H1 (cell line): ENCODE data around the gene STAT4. TPM values are rescaled to one million over a fixed set of nuclear protein-coding genes. Genes with fewer than 3 reads are reported as not detected.

Experiments
- CTCF ChIA-PET: fragments of 300-600 bp; sonication (Branson Sonifier 250); formaldehyde crosslinking; loops from one replicate; lab custom pipeline; 2021; ENCODE audit not compliant: partially characterized antibody; lab: Charles Lee
- POLR2A ChIA-PET: fragments of 300-600 bp; sonication (Branson Sonifier 250); formaldehyde crosslinking; loops from one replicate; lab custom pipeline; 2021; ENCODE audit warnings: inconsistent platforms; ENCODE audit not compliant: partially characterized antibody; lab: Charles Lee
- DNase-seq, 2 experiments: peaks; one replicate each; pipeline versions ENCODE4 v3.0.0 to v3.0.0-alpha.2; 2010 to 2022; ENCODE audit warnings: low spot score in 2 of 2, low read depth in 1 of 2, mixed read lengths in 1 of 2
- FAIRE-seq: peaks from 2 replicates; lab custom pipeline; 2011; peaks lifted over from hg19 to GRCh38; lab: Jason Lieb, UNC
- H2AFZ ChIP-seq: 2 replicates; pipeline ENCODE4 v1.8.1; 2012; ENCODE audit warnings: low read length, inconsistent platforms
- H2AK5ac ChIP-seq: 2 replicates; pipeline ENCODE4 v1.6.1; 2013; ENCODE audit warnings: low read depth, low read length
- H2BK120ac ChIP-seq: replicated peaks from 2 replicates; pipeline ENCODE3; 2013; ENCODE audit warnings: low read depth, low read length, inconsistent platforms
- H2BK12ac ChIP-seq: 2 replicates; pipeline ENCODE4 v1.6.1; 2013; ENCODE audit warnings: low read depth, low read length
- H2BK15ac ChIP-seq: 2 replicates; pipeline ENCODE4 v1.6.1; 2013; ENCODE audit warnings: low read length
- H2BK20ac ChIP-seq: 2 replicates; pipeline ENCODE4 v1.6.1; 2013; ENCODE audit warnings: low read length
- H2BK5ac ChIP-seq: 2 replicates; pipeline ENCODE4 v1.6.1; 2013; ENCODE audit warnings: low read depth, low read length
- H3K14ac ChIP-seq: 2 replicates; pipeline ENCODE4 v1.6.1; 2013; ENCODE audit warnings: inconsistent platforms; ENCODE audit not compliant: insufficient read length
- H3K18ac ChIP-seq: 2 replicates; pipeline ENCODE4 v1.6.1; 2013; ENCODE audit warnings: low read length; ENCODE audit errors: extremely low read depth
- H3K23ac ChIP-seq: 2 replicates; pipeline ENCODE4 v1.6.1; 2013; ENCODE audit warnings: inconsistent platforms; ENCODE audit not compliant: insufficient read length
- H3K23me2 ChIP-seq: 2 replicates; pipeline ENCODE4 v1.6.1; 2013; ENCODE audit warnings: low read depth, low read length
- H3K27ac ChIP-seq: 2 replicates; pipeline ENCODE4 v1.6.1; 2011; ENCODE audit warnings: low read depth, low read length, inconsistent platforms
- H3K27me3 ChIP-seq, 4 experiments: replicated peaks in 1 of 4; 1 replicate in 1 of 4; 2 replicates in 3 of 4; pipeline versions ENCODE4 v1.6.1 to v1.8.1; 2011 to 2013; ENCODE audit warnings: low read length in 3 of 4, mild to moderate bottlenecking in 3 of 4, inconsistent platforms in 2 of 4, mixed read lengths in 2 of 4, moderate library complexity in 1 of 4; ENCODE audit not compliant: control insufficient read depth in 3 of 4, insufficient read depth in 3 of 4; ENCODE audit errors: extremely low read depth in 1 of 4
- H3K36me3 ChIP-seq, 4 experiments: 2 replicates each; pipeline versions ENCODE4 v1.6.1 to v1.8.1; 2011 to 2013; ENCODE audit warnings: mild to moderate bottlenecking in 4 of 4, low read length in 3 of 4, moderate library complexity in 2 of 4, control low read depth in 1 of 4, inconsistent platforms in 1 of 4; ENCODE audit not compliant: insufficient read depth in 4 of 4, control insufficient read depth in 2 of 4
- H3K4ac ChIP-seq: replicated peaks from 2 replicates; pipeline ENCODE3; 2013; ENCODE audit warnings: low read length, low read depth, mixed read lengths, inconsistent platforms; ENCODE audit not compliant: insufficient read length
- H3K4me1 ChIP-seq, 4 experiments: replicated peaks in 1 of 4; 1 replicate in 1 of 4; 2 replicates in 3 of 4; pipeline versions ENCODE4 v1.6.1 to v1.8.1; 2011 to 2013; ENCODE audit warnings: low read length in 3 of 4, inconsistent platforms in 2 of 4, mixed read lengths in 1 of 4; ENCODE audit not compliant: insufficient read depth in 4 of 4, control insufficient read depth in 3 of 4
- H3K4me2 ChIP-seq, 2 experiments: 2 replicates each; pipeline versions ENCODE4 v1.6.1 to v1.8.1; 2011 to 2013; ENCODE audit warnings: low read depth in 2 of 2, low read length in 2 of 2, control low read depth in 1 of 2, inconsistent platforms in 1 of 2, mild to moderate bottlenecking in 1 of 2; ENCODE audit not compliant: insufficient read depth in 1 of 2
- H3K4me3 ChIP-seq, 4 experiments: fragments of 200-600, 300-600 bp in 1 of 4; sonication (generic), shearing (Covaris generic), sonication (Bioruptor Twin) in 1 of 4; 2 replicates each; pipeline versions ENCODE4 v1.5.1 to v1.8.1; 2011 to 2016; ENCODE audit warnings: low read length in 4 of 4, low read depth in 3 of 4, control low read depth in 2 of 4, inconsistent platforms in 2 of 4, mild to moderate bottlenecking in 2 of 4, mixed read lengths in 1 of 4, moderate library complexity in 1 of 4; ENCODE audit not compliant: insufficient read depth in 2 of 4; ENCODE audit errors: extremely low read depth in 1 of 4
- H3K56ac ChIP-seq: replicated peaks from 2 replicates; pipeline ENCODE3; 2013; ENCODE audit warnings: low read depth, mild to moderate bottlenecking, mixed read lengths, low read length, inconsistent platforms; ENCODE audit not compliant: insufficient read length
- H3K79me1 ChIP-seq: 2 replicates; pipeline ENCODE4 v1.6.1; 2013; ENCODE audit warnings: low read depth, low read length, control low read depth
- H3K79me2 ChIP-seq, 2 experiments: 2 replicates each; pipeline versions ENCODE4 v1.6.1 to v1.8.1; 2012 to 2013; ENCODE audit warnings: low read length in 2 of 2, mild to moderate bottlenecking in 2 of 2, inconsistent platforms in 1 of 2; ENCODE audit not compliant: insufficient read depth in 2 of 2, control insufficient read depth in 1 of 2
- H3K9ac ChIP-seq, 4 experiments: replicated peaks in 1 of 4; 1 replicate in 1 of 4; 2 replicates in 3 of 4; pipeline versions ENCODE4 v1.6.1 to v1.8.1; 2011 to 2013; ENCODE audit warnings: low read depth in 3 of 4, low read length in 3 of 4, control low read depth in 2 of 4, mild to moderate bottlenecking in 2 of 4, moderate library complexity in 2 of 4, inconsistent platforms in 1 of 4; ENCODE audit errors: extremely low read depth in 1 of 4
- H3K9me3 ChIP-seq, 2 experiments: 2 replicates each; pipeline versions ENCODE4 v1.6.1 to v1.8.1; 2012 to 2013; ENCODE audit warnings: mild to moderate bottlenecking in 2 of 2, moderate library complexity in 2 of 2, control low read depth in 1 of 2, inconsistent platforms in 1 of 2, low read depth in 1 of 2, low read length in 1 of 2, mixed read lengths in 1 of 2; ENCODE audit not compliant: insufficient read depth in 2 of 2
- H4K20me1 ChIP-seq, 2 experiments: replicated peaks in 1 of 2; 2 replicates each; pipeline versions ENCODE3 to v1.8.1; 2011 to 2013; ENCODE audit warnings: inconsistent platforms in 2 of 2, low read length in 2 of 2, mild to moderate bottlenecking in 1 of 2; ENCODE audit not compliant: insufficient read depth in 2 of 2, control insufficient read depth in 1 of 2
- H4K5ac ChIP-seq: 2 replicates; pipeline ENCODE4 v1.6.1; 2013; ENCODE audit warnings: low read length, low read depth, mixed read lengths, inconsistent platforms; ENCODE audit not compliant: insufficient read length
- H4K8ac ChIP-seq: 2 replicates; pipeline ENCODE4 v1.8.0; 2013; ENCODE audit warnings: mild to moderate bottlenecking, moderate library complexity, low read length, inconsistent platforms; ENCODE audit not compliant: insufficient read depth; ENCODE audit errors: extremely low read depth
- H4K91ac ChIP-seq: replicated peaks from 2 replicates; pipeline ENCODE3; 2013; ENCODE audit warnings: low read length, mixed read lengths, inconsistent platforms; ENCODE audit not compliant: insufficient read length
- CBX8 ChIP-seq: fragments of 300-800, 300-1000 bp; sonication (generic); IDR thresholded peaks from 2 replicates; pipeline ENCODE4 v1.7.1; 2016; ENCODE audit warnings: low read depth, low read length, borderline replicate concordance
- CEBPB ChIP-seq: IDR thresholded peaks from 2 replicates; pipeline ENCODE4 v1.6.1; 2012; ENCODE audit warnings: low read depth, low read length
- CHD1 ChIP-seq: IDR thresholded peaks from 2 replicates; pipeline ENCODE4 v1.6.1; 2012; ENCODE audit warnings: low read depth, low read length, improper control_type of control experiment
- CTBP2 ChIP-seq: IDR thresholded peaks from 2 replicates; pipeline ENCODE4 v1.7.0; 2011; ENCODE audit warnings: borderline replicate concordance, mild to moderate bottlenecking, moderate library complexity, mixed read lengths, low read length; ENCODE audit not compliant: insufficient read depth, insufficient read length
- E2F6 ChIP-seq: IDR thresholded peaks from 2 replicates; pipeline ENCODE4 v1.6.1; 2012; ENCODE audit warnings: inconsistent platforms
- EGR1 ChIP-seq: IDR thresholded peaks from 2 replicates; pipeline ENCODE4 v1.6.1; 2011; ENCODE audit warnings: low read depth, low read length, borderline replicate concordance
- EZH2 ChIP-seq: fragments of 200-600 bp; sonication (generic); IDR thresholded peaks from 2 replicates; pipeline ENCODE4 v1.7.1; 2012; ENCODE audit warnings: low read depth, mild to moderate bottlenecking, moderate library complexity, low read length, inconsistent platforms; ENCODE audit not compliant: severe bottlenecking
- NRF1 ChIP-seq: IDR thresholded peaks from 2 replicates; pipeline ENCODE4 v1.6.1; 2011; ENCODE audit warnings: mild to moderate bottlenecking, low read depth, low read length, improper control_type of control experiment
- POLR2A ChIP-seq, 2 experiments: IDR thresholded peaks; 1 replicate in 1 of 2; 2 replicates in 1 of 2; pipeline ENCODE4 v1.6.1; 2011; ENCODE audit warnings: low read depth in 2 of 2, low read length in 2 of 2, mild to moderate bottlenecking in 2 of 2; ENCODE audit errors: control extremely low read depth in 1 of 2
- POU5F1 ChIP-seq: IDR thresholded peaks from 2 replicates; pipeline ENCODE4 v1.6.1; 2011; ENCODE audit warnings: low read depth, mild to moderate bottlenecking, low read length, moderate library complexity
- RNF2 ChIP-seq: fragments of 200-900, 300-1000 bp; sonication (generic); IDR thresholded peaks from 2 replicates; pipeline ENCODE4 v1.7.1; 2016; ENCODE audit warnings: borderline replicate concordance, low read depth, mild to moderate bottlenecking, antibody characterized with exemption, low read length; ENCODE audit not compliant: poor library complexity, severe bottlenecking; ENCODE audit errors: missing control alignments
- SIN3A ChIP-seq, 2 experiments: IDR thresholded peaks in 1 of 2; conservative IDR thresholded peaks in 1 of 2; 2 replicates each; pipeline ENCODE4 v1.6.1; 2011 to 2012; ENCODE audit warnings: low read length in 2 of 2, improper control_type of control experiment in 1 of 2, low read depth in 1 of 2, mild to moderate bottlenecking in 1 of 2
- SIX5 ChIP-seq: IDR thresholded peaks from 2 replicates; pipeline ENCODE4 v1.6.1; 2011; ENCODE audit warnings: mild to moderate bottlenecking, low read depth, low read length
- TAF7 ChIP-seq: optimal IDR thresholded peaks from 2 replicates; pipeline ENCODE3; 2011; ENCODE audit warnings: low read depth, mild to moderate bottlenecking, inconsistent platforms, low read length, moderate library complexity, borderline replicate concordance
- WGBS, 2 experiments: shearing (Covaris generic) in 1 of 2; methylation state at CpG; one replicate each; pipeline versions ENCODE4 v1.1.6 to v1.1.7; 2013 to 2015; ENCODE audit warnings: low lambda C conversion rate in 2 of 2, mixed read lengths in 2 of 2, inconsistent platforms in 1 of 2, low coverage in 1 of 2, missing lambda C conversion rate in 1 of 2; ENCODE audit not compliant: insufficient replicate concordance in 2 of 2, insufficient coverage in 1 of 2, insufficient read length in 1 of 2; ENCODE audit errors: extremely low coverage in 1 of 2, missing lambda C conversion rate in 1 of 2; 5-methylcytosine and 5-hydroxymethylcytosine counted together
- polyA plus RNA-seq, 7 experiments: library from polyadenylated mRNA; depleted of rRNA in 3 of 7; stranded (reverse) in 5 of 7; unstranded in 2 of 7; fragments of >200 nt in 5 of 7; fragments of 200-250 nt in 2 of 7; gene quantifications; 1 replicate in 5 of 7; 2 replicates in 1 of 7; 4 replicates in 1 of 7; pipeline versions ENCODE4 v1.2.1 to v1.2.3, GENCODE V29; 2011 to 2013; ENCODE audit warnings: missing spikeins in 2 of 7, mixed read lengths in 2 of 7
- total RNA-seq: library from RNA; stranded (reverse); fragmentation: NEBNext Ultra II Directional; extraction: Animal tissue kit (Norgen Biotek cat#: 25700); gene quantifications from 2 replicates; pipeline ENCODE4 v1.2.1, GENCODE V29; 2021

Gene STAT4
- total and polyA plus RNA-seq, 2 of the 8 experiments (the other 6 are each of a cell fraction or from before 2014, with no cell fraction given): 0.36 to 0.63 TPM

DNA sequence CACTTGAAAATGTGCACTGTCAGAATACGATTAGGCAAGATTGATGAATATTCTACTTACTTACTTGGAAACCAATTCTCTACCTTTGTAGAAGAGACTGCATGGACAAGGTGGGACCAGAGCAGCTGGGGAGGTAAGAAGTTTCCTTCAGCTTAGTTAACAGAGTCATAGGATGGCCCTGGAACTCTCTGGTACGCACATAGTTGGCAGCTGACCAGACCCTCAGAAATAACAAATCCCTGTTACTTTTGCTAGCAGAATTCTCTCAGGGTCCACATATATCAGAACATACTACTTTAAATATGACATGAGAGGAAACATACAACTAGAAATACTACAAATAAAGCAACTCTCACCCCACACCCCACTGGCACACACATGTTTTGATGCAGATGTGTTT is 112.1 kb downstream of the STAT4 start:
- no peak overlapping the region for H2BK5ac ChIP-seq
- no peak overlapping the region for H2BK120ac ChIP-seq
- no peaks in the 10 kb centered on the region for H3K27me3 ChIP-seq
- H3K4me3 ChIP-seq: no peak overlapping the region
- no peak overlapping the region for H3K27ac ChIP-seq
- H3K23ac ChIP-seq: no peak overlapping the region
- no peak overlapping the region for H3K9ac ChIP-seq
- H4K20me1 ChIP-seq: no peaks in the 10 kb centered on the region
- H3K14ac ChIP-seq: no peak overlapping the region
- no peak overlapping the region for H4K8ac ChIP-seq
- POLR2A ChIA-PET: no interaction called here
- no peaks in the 10 kb centered on the region for H3K36me3 ChIP-seq
- no peaks in the 10 kb centered on the region for H3K79me2 ChIP-seq
- no peak overlapping the region for H3K18ac ChIP-seq
- 89% methylated on average over 2 of the region's 2 CpGs; no CpG with 5 or more reads in 1 of the 2 experiments for WGBS, 2 experiments
- no peak overlapping the region for H2BK20ac ChIP-seq
- no peaks in the 10 kb centered on the region for H3K4me1 ChIP-seq
- H3K79me1 ChIP-seq: no peaks in the 10 kb centered on the region
- H2AFZ ChIP-seq: no peak overlapping the region
- H2BK12ac ChIP-seq: no peak overlapping the region
- no peak overlapping the region for H3K4ac ChIP-seq
- no peak overlapping the region for H2AK5ac ChIP-seq
- CTCF ChIA-PET: interaction anchor here (1.4 to 5.6 kb wide), 3 partner anchors 10 to 117 kb away, joined by 6 to 55 read pairs (median 7); no protein-coding TSS in a partner anchor
- H3K4me2 ChIP-seq: no peak overlapping the region
- H4K91ac ChIP-seq: no peak overlapping the region
- H3K56ac ChIP-seq: no peak overlapping the region
- no peak for DNase-seq
- no peaks in the 10 kb centered on the region for H3K23me2 ChIP-seq
- no peaks in the 10 kb centered on the region for H3K9me3 ChIP-seq
- no peak overlapping the region for H4K5ac ChIP-seq
- FAIRE-seq: no peak
- H2BK15ac ChIP-seq: no peak overlapping the region
- TF ChIP-seq TAF7 (no peak), SIX5 (no peak), CEBPB (no peak), SIN3A (conservative IDR thresholded peaks at IDR 0.05 in 1 of 2, IDR thresholded peaks at IDR 0.05 in 1 of 2; ENCODE audit: low read depth in 1 of 2, low read length in 2 of 2) (no peak), E2F6 (no peak), EGR1 (no peak), RNF2 (no peak), NRF1 (no peak), CHD1 (no peak), CTBP2 (no peak), POU5F1 (no peak), POLR2A (IDR thresholded peaks at IDR 0.05; ENCODE audit: control extremely low read depth in 1 of 2, low read depth in 2 of 2, low read length in 2 of 2) (no peak), CBX8 (no peak), EZH2 (no peak)
